Small intestine (tissue), 7 donors: ENCODE results near the gene MRGPRD. TPM values are rescaled to one million over a fixed set of nuclear protein-coding genes. Genes with fewer than 3 reads are reported as not detected.
A peak's percentile ranks its signal among the peaks of the same experiment; 100 is the strongest.

Experiments
- DNase-seq, 2 donors: peaks; one replicate each; pipeline versions ENCODE4 v3.0.0 to v3.0.0-alpha.2; 2013
- FAIRE-seq: peaks from 2 replicates; lab custom pipeline; 2012; peaks lifted over from hg19 to GRCh38; lab: Jason Lieb, UNC
- H3K27ac ChIP-seq, 3 donors: one replicate each; pipeline ENCODE4 v1.5.1; 2013; ENCODE audit warnings: low read length in 2 of 3, mild to moderate bottlenecking in 2 of 3, control low read depth in 1 of 3, inconsistent platforms in 1 of 3, low read depth in 1 of 3, moderate library complexity in 1 of 3
- H3K27me3 ChIP-seq, 3 donors: one replicate each; pipeline ENCODE4 v1.6.1; 2013; ENCODE audit warnings: low read length in 3 of 3, inconsistent platforms in 1 of 3; ENCODE audit not compliant: control insufficient read depth in 3 of 3, insufficient read depth in 3 of 3
- H3K36me3 ChIP-seq, 3 donors: one replicate each; pipeline ENCODE4 v1.6.1; 2013; ENCODE audit warnings: low read length in 3 of 3, inconsistent platforms in 1 of 3, low read depth in 1 of 3, mild to moderate bottlenecking in 1 of 3, moderate library complexity in 1 of 3; ENCODE audit not compliant: control insufficient read depth in 3 of 3, insufficient read depth in 2 of 3
- H3K4me1 ChIP-seq, 3 donors: one replicate each; pipeline ENCODE4 v1.6.1; 2013; ENCODE audit warnings: low read length in 2 of 3, inconsistent platforms in 1 of 3, low read depth in 1 of 3, mild to moderate bottlenecking in 1 of 3, moderate library complexity in 1 of 3; ENCODE audit not compliant: control insufficient read depth in 3 of 3, insufficient read depth in 2 of 3
- H3K4me3 ChIP-seq, 3 donors: one replicate each; pipeline ENCODE4 v1.5.1; 2013; ENCODE audit warnings: low read length in 3 of 3, control low read depth in 1 of 3, inconsistent platforms in 1 of 3, low read depth in 1 of 3, mild to moderate bottlenecking in 1 of 3, moderate library complexity in 1 of 3
- H3K9me3 ChIP-seq, 2 donors: one replicate each; pipeline ENCODE4 v1.6.1; 2013; ENCODE audit warnings: low read depth in 1 of 2, low read length in 1 of 2; ENCODE audit not compliant: control insufficient read depth in 2 of 2, insufficient read depth in 1 of 2
- WGBS, 3 donors: extraction: QIAGEN DNeasy Blood & Tissue Kit; methylation state at CpG; one replicate each; pipeline ENCODE4 v1.1.7; 2013; 5-methylcytosine and 5-hydroxymethylcytosine counted together
- polyA plus RNA-seq, 4 donors: library from polyadenylated mRNA; stranded (reverse) in 3 of 4; unstranded in 1 of 4; fragments of 200-250 nt in 3 of 4; fragments of 120-200 nt in 1 of 4; gene quantifications; one replicate each; pipeline versions ENCODE4 v1.2.1 to v1.2.3, GENCODE V29; 2013
- donor health status: healthy with polysubstance abuse.
- donor health status: control.
- donor health status: control.
- donor health status: Bipolar disorder and iron deficiency.
- donor health status: healthy.

The MRGPRD gene
- polyA plus RNA-seq, 4 donors = 0.06 TPM; not detected in 3

DNA sequence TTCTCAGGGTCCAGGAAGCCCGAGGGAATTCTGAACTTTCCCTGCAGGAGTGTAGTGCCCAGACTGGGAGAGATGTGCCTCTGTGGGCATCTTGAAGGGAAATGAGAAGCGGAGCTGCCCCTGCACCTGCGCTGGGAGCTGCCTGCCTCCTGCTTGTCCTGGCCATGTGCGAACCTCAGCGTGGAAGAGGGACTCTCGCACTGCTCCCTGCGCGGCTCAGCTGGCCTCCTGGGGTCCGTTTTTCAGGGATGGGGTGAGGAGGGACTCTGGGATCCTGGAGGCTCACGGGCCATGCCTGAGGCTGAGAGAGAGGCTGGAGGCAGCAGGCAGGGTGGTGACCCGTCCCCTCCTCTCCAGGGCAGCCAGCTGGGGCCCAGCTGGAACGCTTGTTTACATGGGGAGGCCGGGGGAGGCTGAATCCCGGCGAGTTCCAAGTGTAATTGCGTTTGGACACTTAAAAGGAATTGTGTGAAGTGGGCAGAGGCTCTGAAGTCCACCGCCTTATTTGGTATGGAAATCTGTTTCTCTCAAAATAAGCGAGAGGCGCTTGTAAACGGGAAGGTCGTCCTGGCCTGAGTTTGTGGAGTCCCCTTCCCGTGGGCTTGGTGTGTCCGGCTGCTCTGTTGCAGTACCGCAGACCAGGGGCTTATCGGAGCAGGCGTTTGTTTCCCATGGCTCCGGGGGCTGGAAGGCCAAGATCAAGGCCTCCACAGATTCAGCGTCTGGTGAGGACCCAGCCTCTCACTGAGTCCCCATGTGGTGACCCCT, 33.5 kb upstream of the MRGPRD start:
- Histone ChIP-seq H3K27ac (peak overlapping the region in 2 of 3 donors; percentile 76 to 78), H3K9me3 (no peaks in the 10 kb centered on the region), H3K36me3 (peaks cover 0 to 4% (median 0%) of the 10 kb centered on the region in 3 donors), H3K4me3 (peak overlapping the region in 1 of 3 donors; percentile 54), H3K4me1 (peaks cover 0 to 44% (median 0%) of the 10 kb centered on the region in 3 donors), H3K27me3 (peaks cover 0 to 33% (median 3%) of the 10 kb centered on the region in 3 donors)
- FAIRE-seq (no peak), DNase-seq (peak; percentile 16 to 72)
- WGBS, 3 donors = 26 to 35% (median 33%) methylated on average over 20 to 28 of the region's 28 CpGs

GRCh38 chr11:69013009-69013951, 32.5 kb upstream of the MRGPRD start, which contains the start of gene MRGPRF:
MRGPRF (minus strand) TSS chr11:69013246; CDS start chr11:69009901, 3,345 bp downstream.
- Histone ChIP-seq H3K4me1 (peaks cover 0 to 53% (median 0%) of the 10 kb centered on the region in 3 donors), H3K9me3 (no peaks in the 10 kb centered on the region), H3K4me3 (peak within 1 kb of the TSS in 2 of 3 donors; percentile 0 to 54), H3K36me3 (peaks cover 0 to 6% (median 0%) of the 10 kb centered on the region in 3 donors), H3K27me3 (peaks cover 0 to 33% (median 3%) of the 10 kb centered on the region in 3 donors), H3K27ac (peak within 1 kb of the TSS in 2 of 3 donors; percentile 72 to 76)
- FAIRE-seq (no peak), DNase-seq (peak in 1 of 2 donors; percentile 50)
- 9 to 22% (median 18%) methylated on average over 37 to 43 of the region's 43 CpGs for WGBS, 3 donors

DNA sequence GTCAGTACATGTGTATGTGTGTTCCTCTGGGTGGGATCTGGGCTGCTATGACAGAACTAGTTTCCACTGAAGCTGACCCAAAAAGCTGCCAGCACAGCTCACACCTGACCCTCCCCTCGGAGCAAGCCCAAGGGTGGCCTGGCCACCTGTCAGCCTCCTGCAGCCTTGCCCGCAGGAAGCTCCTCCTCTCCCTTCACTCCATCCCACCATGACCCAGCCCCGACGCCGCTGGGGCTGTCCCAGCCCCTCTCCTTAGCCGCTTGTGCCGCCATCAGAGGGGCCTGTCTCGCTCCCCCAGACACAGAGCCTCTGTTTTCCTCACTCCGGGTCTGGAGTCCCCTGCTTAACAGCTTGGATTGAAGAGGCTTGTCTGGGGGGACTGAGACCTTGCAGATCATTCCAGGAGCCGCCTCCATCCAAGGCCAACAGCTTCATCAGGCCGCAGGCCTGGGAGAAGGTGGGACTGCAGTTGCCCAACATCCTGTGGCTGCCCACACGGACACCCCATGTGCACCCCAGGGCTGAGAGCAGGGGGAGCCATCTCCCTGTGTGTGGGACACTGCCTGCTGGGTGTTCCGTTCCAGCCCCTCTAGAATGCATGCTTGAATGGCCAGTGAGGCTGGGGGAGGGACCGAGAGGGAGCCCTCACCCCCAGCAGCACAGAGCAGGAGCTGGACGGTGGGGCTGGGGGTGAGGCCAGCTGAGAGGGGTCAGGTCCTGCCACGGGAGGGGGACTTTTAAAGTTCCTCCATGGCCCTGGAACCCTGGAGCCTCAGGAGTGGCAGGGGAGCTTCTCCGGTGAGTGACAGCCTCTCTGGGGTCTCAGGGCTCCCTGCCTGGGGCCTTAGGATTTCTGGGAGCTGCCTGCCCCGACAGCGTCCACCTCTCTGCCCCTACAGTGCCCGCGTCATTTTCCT, 31.6 kb upstream of the MRGPRD start:
- Histone ChIP-seq H3K4me3 (peak overlapping the region in 2 of 3 donors; percentile 0 to 54), H3K27ac (peak overlapping the region in 2 of 3 donors; percentile 72 to 76), H3K4me1 (peaks cover 0 to 63% (median 0%) of the 10 kb centered on the region in 3 donors), H3K27me3 (peaks cover 0 to 33% (median 3%) of the 10 kb centered on the region in 3 donors), H3K36me3 (peaks cover 0 to 6% (median 0%) of the 10 kb centered on the region in 3 donors), H3K9me3 (no peaks in the 10 kb centered on the region)
- no peak for FAIRE-seq
- 44 to 70% (median 60%) methylated on average over 17 to 21 of the region's 21 CpGs for WGBS, 3 donors
- no peak for DNase-seq

DNA sequence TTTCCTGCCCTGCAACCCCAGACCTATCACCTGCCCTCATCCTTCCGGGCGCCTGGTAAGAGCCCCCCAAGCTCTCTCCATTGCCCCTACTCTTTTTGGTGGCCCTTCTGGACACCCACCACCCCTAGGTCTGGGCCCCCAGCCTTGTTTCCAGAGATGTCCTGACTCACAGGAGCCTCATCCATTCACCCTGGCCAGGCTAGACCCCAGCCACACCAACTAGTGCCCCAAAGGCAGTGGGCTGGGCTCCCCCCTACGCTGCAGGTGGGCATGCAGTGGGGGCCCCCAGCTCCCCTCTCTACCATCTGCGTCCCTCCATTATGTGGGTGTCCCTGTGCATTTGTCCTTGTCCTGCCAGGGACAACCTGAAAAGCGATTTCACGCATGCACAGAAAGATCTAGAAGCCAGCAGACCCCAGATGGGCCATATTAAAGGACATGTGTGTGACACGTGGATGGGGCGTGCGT, 30.9 kb upstream of the MRGPRD start:
- H3K4me3 ChIP-seq = peak overlapping the region in 1 of 3 donors; percentile 54
- H3K9me3 ChIP-seq = no peaks in the 10 kb centered on the region
- H3K36me3 ChIP-seq = peaks cover 0 to 6% (median 0%) of the 10 kb centered on the region in 3 donors
- H3K27ac ChIP-seq = peak overlapping the region in 2 of 3 donors; percentile 72 to 76
- H3K4me1 ChIP-seq = peaks cover 0 to 70% (median 0%) of the 10 kb centered on the region in 3 donors
- DNase-seq = no peak
- FAIRE-seq = no peak
- peaks cover 0 to 33% (median 3%) of the 10 kb centered on the region in 3 donors for H3K27me3 ChIP-seq
- 70 to 77% (median 70%) methylated on average over 9 of the region's 9 CpGs for WGBS, 3 donors

GRCh38 chr11:69010964-69011623, 30.3 kb upstream of the MRGPRD start:
- Histone ChIP-seq H3K36me3 (peaks cover 0 to 6% (median 0%) of the 10 kb centered on the region in 3 donors), H3K27me3 (peaks cover 0 to 33% (median 3%) of the 10 kb centered on the region in 3 donors), H3K4me3 (peak overlapping the region in 1 of 3 donors; percentile 54), H3K4me1 (peaks cover 0 to 73% (median 0%) of the 10 kb centered on the region in 3 donors), H3K9me3 (no peaks in the 10 kb centered on the region), H3K27ac (peak overlapping the region in 2 of 3 donors; percentile 67 to 76)
- DNase-seq = peak; percentile 50 to 91
- FAIRE-seq = no peak
- 11% methylated on average over 35 to 43 of the region's 43 CpGs for WGBS, 3 donors

DNA sequence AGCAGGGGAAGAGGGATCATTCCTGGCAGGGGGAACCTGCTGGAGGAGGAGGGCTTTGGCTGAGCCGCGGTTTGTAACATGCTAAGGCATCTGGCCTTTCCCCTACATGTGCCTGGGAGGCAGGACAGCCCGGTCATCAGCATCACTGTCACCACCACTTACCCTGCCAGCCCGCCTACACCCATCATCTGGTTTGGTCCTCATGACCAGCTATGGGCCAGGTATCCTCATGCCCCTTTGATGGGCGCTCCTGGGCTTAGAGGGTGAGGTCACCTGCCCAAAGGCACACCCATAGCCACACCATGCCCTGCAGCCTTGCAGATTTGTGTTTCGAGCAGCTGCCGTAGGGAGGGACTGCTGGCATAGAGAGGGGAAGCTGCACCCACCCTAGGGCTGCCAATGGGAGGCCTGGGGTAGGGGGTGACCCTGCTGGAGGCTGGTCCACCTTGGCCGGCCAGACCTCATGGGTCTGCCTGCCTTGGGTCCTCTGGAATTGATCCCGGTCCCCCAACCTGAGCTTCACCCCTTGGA, 29.6 kb upstream of the MRGPRD start:
- H3K9me3 ChIP-seq = no peaks in the 10 kb centered on the region
- peaks cover 0 to 6% (median 0%) of the 10 kb centered on the region in 3 donors for H3K36me3 ChIP-seq
- peak overlapping the region in 2 of 3 donors; percentile 51 to 67 for H3K27ac ChIP-seq
- peak overlapping the region in 1 of 3 donors; percentile 40 for H3K4me3 ChIP-seq
- no peak for FAIRE-seq
- 46 to 56% (median 52%) methylated on average over 8 to 9 of the region's 9 CpGs for WGBS, 3 donors
- H3K27me3 ChIP-seq = peaks cover 0 to 33% (median 3%) of the 10 kb centered on the region in 3 donors
- H3K4me1 ChIP-seq = peaks cover 0 to 75% (median 0%) of the 10 kb centered on the region in 3 donors
- no peak for DNase-seq
